ENCODE results near the gene ACSF3. TPM values are rescaled to one million over a fixed set of nuclear protein-coding genes. Genes with fewer than 3 reads are reported as not detected.

Gene ACSF3
- total RNA-seq, 1 donor = 20.7 TPM

DNA sequence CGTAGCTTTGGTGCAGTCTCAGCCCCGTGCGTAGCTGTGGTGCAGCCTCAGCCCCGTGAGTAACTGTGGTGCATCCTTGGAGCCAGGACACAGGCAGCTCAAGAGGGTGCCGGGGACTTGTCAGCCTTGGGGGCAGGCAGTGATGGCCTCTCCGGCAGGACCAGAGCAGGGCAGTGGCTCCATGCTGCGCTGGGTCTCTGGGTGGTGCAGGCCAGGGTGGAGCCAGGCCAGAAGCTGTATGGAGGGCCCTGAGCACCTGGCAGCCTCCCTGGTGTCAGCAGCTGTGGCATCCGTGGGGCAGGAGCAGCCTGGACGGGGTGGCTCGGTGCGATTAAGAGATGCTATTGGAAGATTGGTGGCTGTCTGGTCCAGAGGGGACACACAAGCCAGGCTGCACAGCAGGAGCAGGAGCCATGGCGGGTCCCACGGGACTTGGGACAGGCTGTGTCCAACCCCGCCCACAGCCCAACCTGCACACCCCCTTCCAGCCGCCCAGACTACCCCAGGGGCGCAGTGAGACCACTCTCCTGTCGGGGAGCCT, 49.6 kb downstream of the ACSF3 start:
- TF ChIP-seq, protein P1, sequence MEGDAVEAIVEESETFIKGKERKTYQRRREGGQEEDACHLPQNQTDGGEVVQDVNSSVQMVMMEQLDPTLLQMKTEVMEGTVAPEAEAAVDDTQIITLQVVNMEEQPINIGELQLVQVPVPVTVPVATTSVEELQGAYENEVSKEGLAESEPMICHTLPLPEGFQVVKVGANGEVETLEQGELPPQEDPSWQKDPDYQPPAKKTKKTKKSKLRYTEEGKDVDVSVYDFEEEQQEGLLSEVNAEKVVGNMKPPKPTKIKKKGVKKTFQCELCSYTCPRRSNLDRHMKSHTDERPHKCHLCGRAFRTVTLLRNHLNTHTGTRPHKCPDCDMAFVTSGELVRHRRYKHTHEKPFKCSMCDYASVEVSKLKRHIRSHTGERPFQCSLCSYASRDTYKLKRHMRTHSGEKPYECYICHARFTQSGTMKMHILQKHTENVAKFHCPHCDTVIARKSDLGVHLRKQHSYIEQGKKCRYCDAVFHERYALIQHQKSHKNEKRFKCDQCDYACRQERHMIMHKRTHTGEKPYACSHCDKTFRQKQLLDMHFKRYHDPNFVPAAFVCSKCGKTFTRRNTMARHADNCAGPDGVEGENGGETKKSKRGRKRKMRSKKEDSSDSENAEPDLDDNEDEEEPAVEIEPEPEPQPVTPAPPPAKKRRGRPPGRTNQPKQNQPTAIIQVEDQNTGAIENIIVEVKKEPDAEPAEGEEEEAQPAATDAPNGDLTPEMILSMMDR (IDR thresholded peaks at IDR 0.05; ENCODE audit: insufficient read depth, low read depth, low read length) = no peak

DNA sequence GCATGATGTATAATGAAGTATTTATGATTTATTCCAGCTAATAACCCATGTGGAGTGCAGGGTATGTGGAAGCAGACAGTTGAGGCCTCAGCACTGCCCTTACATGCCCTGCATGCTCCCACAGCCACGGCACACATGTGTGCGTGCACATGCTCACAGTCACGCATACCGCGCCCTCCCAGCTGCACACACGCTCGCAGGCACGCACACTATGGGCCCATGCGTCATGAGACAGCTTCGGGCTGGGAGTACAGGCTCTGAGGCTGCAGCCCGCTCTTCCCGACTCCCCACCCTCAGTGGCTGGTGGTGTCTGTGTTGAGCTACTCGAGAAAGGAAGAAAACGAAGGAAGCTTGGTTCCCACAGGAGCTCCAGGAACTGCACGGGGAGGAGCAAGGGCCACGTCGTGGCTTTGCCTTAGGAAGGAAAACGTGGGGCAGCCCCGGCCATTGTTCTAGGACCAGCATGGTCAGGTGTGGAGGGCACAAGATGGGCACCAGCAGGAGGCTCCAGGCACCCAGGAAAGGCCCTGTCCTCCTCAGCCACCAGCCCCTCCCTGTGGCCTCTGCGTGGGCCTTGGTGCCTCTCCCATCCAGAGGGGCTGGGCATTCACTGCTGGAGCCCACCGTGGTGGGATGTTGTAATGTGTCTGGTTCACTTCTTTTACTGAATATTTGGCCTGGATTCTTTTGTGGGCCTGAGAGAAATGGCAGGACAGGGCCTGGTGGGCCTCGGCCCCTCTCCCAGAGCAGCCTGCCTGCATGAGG, 50.4 kb downstream of the ACSF3 start:
- H3K4me3 ChIP-seq (ENCODE audit: low read depth, low read length) = no peak overlapping the region
- no peak for DNase-seq (ENCODE audit: low read depth)
- TF ChIP-seq, protein P1 (IDR thresholded peaks at IDR 0.05; ENCODE audit: insufficient read depth, low read depth, low read length) = no peak

More for the DNA sequence above, 49.6 kb downstream of the ACSF3 start:
- no peak overlapping the region for H3K4me3 ChIP-seq (ENCODE audit: low read depth, low read length)
- no peak for DNase-seq (ENCODE audit: low read depth)

DNA sequence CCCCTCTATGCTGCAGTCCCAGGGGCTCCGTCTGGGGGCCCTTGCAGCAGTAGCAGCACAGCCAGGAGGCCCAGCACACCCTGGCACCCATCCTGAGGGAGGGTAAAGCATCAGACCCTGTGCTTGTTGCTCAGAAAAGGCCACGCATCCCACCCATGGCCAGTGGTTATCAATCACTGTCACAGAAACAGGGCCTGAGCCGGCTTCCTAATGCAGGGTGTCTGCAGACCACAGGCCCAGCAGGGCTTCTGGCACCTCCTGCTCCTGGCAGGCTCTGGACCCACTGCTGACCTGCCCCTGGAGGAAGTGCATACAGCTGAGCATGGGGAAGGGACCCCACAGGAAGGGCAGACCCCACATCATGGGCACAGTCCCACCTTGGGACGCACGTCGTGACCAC, 51.0 kb downstream of the ACSF3 start:
- TF ChIP-seq, protein P1 (IDR thresholded peaks at IDR 0.05; ENCODE audit: insufficient read depth, low read depth, low read length) = no peak
- no peak for DNase-seq (ENCODE audit: low read depth)
- H3K4me3 ChIP-seq (ENCODE audit: low read depth, low read length) = no peak overlapping the region

DNA sequence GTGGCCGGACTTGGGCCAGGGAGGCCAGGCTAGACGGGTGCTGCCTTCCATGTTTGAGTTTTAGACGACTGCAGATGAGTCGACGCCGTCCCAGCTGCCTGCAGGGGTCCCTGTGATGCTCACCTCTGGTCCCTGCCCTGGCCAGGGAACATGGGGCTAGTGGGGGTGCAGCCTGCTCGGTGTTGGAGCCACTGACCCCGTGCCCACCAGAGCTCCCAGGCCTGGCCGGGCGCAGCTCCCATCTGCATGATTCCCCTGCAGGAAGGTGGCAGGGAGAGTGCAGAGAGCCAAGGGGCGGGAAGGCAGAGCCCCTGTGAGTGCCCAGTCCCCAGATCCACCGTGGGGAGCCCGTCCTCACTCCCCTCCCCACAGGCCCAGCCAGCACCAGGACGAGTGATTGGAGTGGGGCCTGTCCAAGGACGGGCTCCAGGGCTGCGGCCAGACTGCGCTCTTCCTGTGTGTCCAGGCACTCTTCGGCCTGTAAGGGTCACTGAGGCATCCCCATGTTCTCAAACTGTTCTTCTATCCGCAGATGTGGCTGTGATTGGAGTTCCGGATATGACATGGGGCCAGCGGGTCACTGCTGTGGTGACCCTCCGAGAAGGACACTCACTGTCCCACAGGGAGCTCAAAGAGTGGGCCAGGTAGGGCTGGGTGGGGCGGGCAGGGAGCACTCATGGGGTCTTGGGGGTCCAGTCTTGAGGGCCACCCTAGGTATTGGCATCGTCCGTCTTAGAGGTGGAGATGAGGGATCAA, 51.9 kb downstream of the ACSF3 start:
- H3K4me3 ChIP-seq (ENCODE audit: low read depth, low read length) = no peak overlapping the region
- TF ChIP-seq, protein P1 (IDR thresholded peaks at IDR 0.05; ENCODE audit: insufficient read depth, low read depth, low read length) = no peak
- no peak for DNase-seq (ENCODE audit: low read depth)

DNA sequence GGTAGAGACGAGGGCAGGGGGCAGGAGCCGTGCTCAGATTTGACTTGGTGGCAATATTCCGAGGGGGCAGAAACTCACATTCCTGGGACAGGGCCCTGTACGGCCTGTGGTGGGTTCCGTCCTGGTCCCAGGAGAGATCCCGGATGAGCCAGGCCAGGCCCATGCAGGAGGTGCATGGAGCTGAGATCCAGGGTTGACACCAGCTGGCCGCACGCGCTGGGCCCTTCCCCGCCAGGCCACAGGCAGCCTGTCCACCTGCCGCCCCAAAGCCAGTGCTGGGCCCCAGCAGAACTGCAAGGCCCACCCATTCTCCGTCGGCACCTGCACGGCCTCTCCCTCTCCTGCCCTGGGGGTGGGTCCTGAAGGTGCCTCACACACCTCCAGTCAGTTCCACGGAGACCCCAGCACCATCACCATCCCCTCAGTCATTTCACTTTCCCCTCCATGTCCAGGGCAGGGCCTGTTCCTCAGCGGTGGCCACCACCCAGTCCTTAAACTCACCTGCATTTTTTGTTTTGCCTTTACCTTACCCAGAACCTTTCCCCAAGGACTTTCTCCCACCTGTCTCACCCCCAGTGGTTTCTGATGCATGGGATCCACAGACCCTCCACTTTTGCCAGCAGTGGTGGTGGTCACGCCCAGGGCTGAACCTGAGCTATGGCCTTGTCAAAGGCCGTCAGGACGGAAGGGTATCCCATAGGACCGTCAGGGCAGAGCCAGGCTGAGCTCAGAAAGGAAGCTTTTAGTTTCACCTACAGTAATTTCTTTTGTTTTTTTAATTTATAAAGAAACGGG, 52.8 kb downstream of the ACSF3 start:
- TF ChIP-seq, protein P1 (IDR thresholded peaks at IDR 0.05; ENCODE audit: insufficient read depth, low read depth, low read length) = no peak
- H3K4me3 ChIP-seq (ENCODE audit: low read depth, low read length) = no peak overlapping the region
- no peak for DNase-seq (ENCODE audit: low read depth)

DNA sequence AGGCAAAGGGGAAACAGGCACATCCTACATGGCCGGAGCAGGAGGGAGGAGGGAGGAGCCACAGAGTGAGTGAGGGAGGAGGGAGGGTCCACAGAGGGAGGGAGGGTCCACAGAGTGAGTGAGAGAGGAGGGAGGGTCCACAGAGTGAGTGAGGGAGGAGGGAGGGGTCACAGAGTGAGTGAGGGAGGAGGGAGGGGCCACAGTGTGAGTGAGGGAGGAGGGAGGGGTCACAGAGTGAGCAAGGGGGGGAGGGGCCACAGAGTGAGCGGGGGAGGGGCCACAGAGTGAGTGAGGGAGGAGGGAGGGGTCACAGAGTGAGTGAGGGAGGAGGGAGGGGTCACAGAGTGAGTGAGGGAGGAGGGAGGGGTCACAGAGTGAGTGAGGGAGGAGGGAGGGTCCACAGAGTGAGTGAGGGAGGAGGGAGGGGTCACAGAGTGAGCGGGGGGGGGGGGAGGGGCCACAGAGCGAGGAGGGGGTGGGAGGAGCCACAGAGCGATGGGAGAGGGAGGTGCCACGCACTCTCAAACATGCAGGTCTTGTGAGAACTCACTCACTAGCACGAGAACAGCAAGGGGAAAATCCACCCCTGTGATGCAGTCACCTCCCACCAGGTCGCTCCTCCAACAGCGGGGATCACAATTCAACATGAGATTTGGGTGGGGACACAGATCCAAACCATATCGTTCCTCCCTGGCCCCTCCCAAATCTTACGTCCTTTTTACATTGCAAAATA, 53.6 kb downstream of the ACSF3 start:
- H3K4me3 ChIP-seq (ENCODE audit: low read depth, low read length) = no peak overlapping the region
- TF ChIP-seq, protein P1 (IDR thresholded peaks at IDR 0.05; ENCODE audit: insufficient read depth, low read depth, low read length) = no peak
- DNase-seq (ENCODE audit: low read depth) = no peak

All from fibroblast of villous mesenchyme (primary cell).